ENCODE results near the gene GUCA2A.

GUCA2A gene

GRCh38 chr1:42157667-42158066, 6.9 kb downstream of the GUCA2A start:
- Histone ChIP-seq H3K36me3 (ENCODE audit: control insufficient read depth in 2 of 2, insufficient read depth in 2 of 2, low read length in 2 of 2) (no peaks in the 10 kb centered on the region), H3K9ac (ENCODE audit: low read depth in 1 of 2, low read length in 2 of 2) (no peak overlapping the region), H3K4me1 (ENCODE audit: control insufficient read depth in 2 of 2, insufficient read depth in 2 of 2, low read length in 2 of 2) (peaks cover 13 to 25% of the 10 kb centered on the region in 2 donors), H3K4me3 (ENCODE audit: low read length in 2 of 2) (no peak overlapping the region), H3K27ac (ENCODE audit: low read depth in 2 of 2, low read length in 2 of 2) (no peak overlapping the region), H3K27me3 (ENCODE audit: control insufficient read depth in 2 of 2, insufficient read depth in 2 of 2, low read length in 2 of 2) (no peaks in the 10 kb centered on the region), H3K9me3 (ENCODE audit: control insufficient read depth in 2 of 2, low read length in 2 of 2) (peaks cover 0 to 2% of the 10 kb centered on the region in 2 donors)

GRCh38 chr1:42155362-42155761, 9.2 kb downstream of the GUCA2A start:
- Histone ChIP-seq H3K9ac (ENCODE audit: low read depth in 1 of 2, low read length in 2 of 2) (no peak overlapping the region), H3K27ac (ENCODE audit: low read depth in 2 of 2, low read length in 2 of 2) (no peak overlapping the region), H3K4me1 (ENCODE audit: control insufficient read depth in 2 of 2, insufficient read depth in 2 of 2, low read length in 2 of 2) (peaks cover 16 to 32% of the 10 kb centered on the region in 2 donors), H3K4me3 (ENCODE audit: low read length in 2 of 2) (no peak overlapping the region), H3K36me3 (ENCODE audit: control insufficient read depth in 2 of 2, insufficient read depth in 2 of 2, low read length in 2 of 2) (no peaks in the 10 kb centered on the region), H3K27me3 (ENCODE audit: control insufficient read depth in 2 of 2, insufficient read depth in 2 of 2, low read length in 2 of 2) (no peaks in the 10 kb centered on the region), H3K9me3 (ENCODE audit: control insufficient read depth in 2 of 2, low read length in 2 of 2) (no peaks in the 10 kb centered on the region)

- H3K9ac ChIP-seq (ENCODE audit: low read depth in 1 of 2, low read length in 2 of 2) = no peak overlapping the region
- H3K36me3 ChIP-seq (ENCODE audit: control insufficient read depth in 2 of 2, insufficient read depth in 2 of 2, low read length in 2 of 2) = no peaks in the 10 kb centered on the region
- H3K4me3 ChIP-seq (ENCODE audit: low read length in 2 of 2) = no peak overlapping the region
- H3K27ac ChIP-seq (ENCODE audit: low read depth in 2 of 2, low read length in 2 of 2) = no peak overlapping the region
- no peaks in the 10 kb centered on the region for H3K9me3 ChIP-seq (ENCODE audit: control insufficient read depth in 2 of 2, low read length in 2 of 2)
- H3K27me3 ChIP-seq (ENCODE audit: control insufficient read depth in 2 of 2, insufficient read depth in 2 of 2, low read length in 2 of 2) = peaks cover 0 to 2% of the 10 kb centered on the region in 2 donors
- peaks cover 16 to 32% of the 10 kb centered on the region in 2 donors for H3K4me1 ChIP-seq (ENCODE audit: control insufficient read depth in 2 of 2, insufficient read depth in 2 of 2, low read length in 2 of 2)
Measured at GRCh38 chr1:42154685-42155084, 9.9 kb downstream of the GUCA2A start.

- Histone ChIP-seq H3K27me3 (ENCODE audit: control insufficient read depth in 2 of 2, insufficient read depth in 2 of 2, low read length in 2 of 2) (peaks cover 0 to 2% of the 10 kb centered on the region in 2 donors), H3K9me3 (ENCODE audit: control insufficient read depth in 2 of 2, low read length in 2 of 2) (no peaks in the 10 kb centered on the region), H3K9ac (ENCODE audit: low read depth in 1 of 2, low read length in 2 of 2) (peak overlapping the region in 1 of 2 donors; percentile 22), H3K27ac (ENCODE audit: low read depth in 2 of 2, low read length in 2 of 2) (peak overlapping the region; percentile 69 to 84), H3K36me3 (ENCODE audit: control insufficient read depth in 2 of 2, insufficient read depth in 2 of 2, low read length in 2 of 2) (no peaks in the 10 kb centered on the region), H3K4me1 (ENCODE audit: control insufficient read depth in 2 of 2, insufficient read depth in 2 of 2, low read length in 2 of 2) (peaks cover 16 to 32% of the 10 kb centered on the region in 2 donors), H3K4me3 (ENCODE audit: low read length in 2 of 2) (peak overlapping the region; percentile 29 to 37)
Measured at GRCh38 chr1:42153624-42154023, 10.9 kb downstream of the GUCA2A start.

GRCh38 chr1:42152907-42153600, 11.5 kb downstream of the GUCA2A start, which contains the start of gene GUCA2B:
GUCA2B (plus strand) TSS chr1:42153410; CDS start chr1:42153451, 41 bp downstream.
- Histone ChIP-seq H3K9ac (ENCODE audit: low read depth in 1 of 2, low read length in 2 of 2) (peak within 1 kb of the TSS in 1 of 2 donors; percentile 22), H3K36me3 (ENCODE audit: control insufficient read depth in 2 of 2, insufficient read depth in 2 of 2, low read length in 2 of 2) (no peaks in the 10 kb centered on the region), H3K27ac (ENCODE audit: low read depth in 2 of 2, low read length in 2 of 2) (peak within 1 kb of the TSS; percentile 69 to 84), H3K27me3 (ENCODE audit: control insufficient read depth in 2 of 2, insufficient read depth in 2 of 2, low read length in 2 of 2) (peaks cover 0 to 2% of the 10 kb centered on the region in 2 donors), H3K4me1 (ENCODE audit: control insufficient read depth in 2 of 2, insufficient read depth in 2 of 2, low read length in 2 of 2) (peaks cover 16 to 32% of the 10 kb centered on the region in 2 donors), H3K9me3 (ENCODE audit: control insufficient read depth in 2 of 2, low read length in 2 of 2) (no peaks in the 10 kb centered on the region), H3K4me3 (ENCODE audit: low read length in 2 of 2) (peak within 1 kb of the TSS; percentile 29 to 37)

- Histone ChIP-seq H3K4me1 (ENCODE audit: control insufficient read depth in 2 of 2, insufficient read depth in 2 of 2, low read length in 2 of 2) (peaks cover 16 to 34% of the 10 kb centered on the region in 2 donors), H3K9ac (ENCODE audit: low read depth in 1 of 2, low read length in 2 of 2) (no peak overlapping the region), H3K4me3 (ENCODE audit: low read length in 2 of 2) (no peak overlapping the region), H3K36me3 (ENCODE audit: control insufficient read depth in 2 of 2, insufficient read depth in 2 of 2, low read length in 2 of 2) (no peaks in the 10 kb centered on the region), H3K27me3 (ENCODE audit: control insufficient read depth in 2 of 2, insufficient read depth in 2 of 2, low read length in 2 of 2) (peaks cover 0 to 2% of the 10 kb centered on the region in 2 donors), H3K27ac (ENCODE audit: low read depth in 2 of 2, low read length in 2 of 2) (peak overlapping the region; percentile 69 to 84), H3K9me3 (ENCODE audit: control insufficient read depth in 2 of 2, low read length in 2 of 2) (no peaks in the 10 kb centered on the region)
Measured at GRCh38 chr1:42152119-42152518, 12.4 kb downstream of the GUCA2A start.

GRCh38 chr1:42150651-42151050, 13.9 kb downstream of the GUCA2A start:
- H3K36me3 ChIP-seq (ENCODE audit: control insufficient read depth in 2 of 2, insufficient read depth in 2 of 2, low read length in 2 of 2) = no peaks in the 10 kb centered on the region
- H3K27me3 ChIP-seq (ENCODE audit: control insufficient read depth in 2 of 2, insufficient read depth in 2 of 2, low read length in 2 of 2) = peaks cover 0 to 9% of the 10 kb centered on the region in 2 donors
- H3K27ac ChIP-seq (ENCODE audit: low read depth in 2 of 2, low read length in 2 of 2) = no peak overlapping the region
- peaks cover 16 to 34% of the 10 kb centered on the region in 2 donors for H3K4me1 ChIP-seq (ENCODE audit: control insufficient read depth in 2 of 2, insufficient read depth in 2 of 2, low read length in 2 of 2)
- H3K9me3 ChIP-seq (ENCODE audit: control insufficient read depth in 2 of 2, low read length in 2 of 2) = no peaks in the 10 kb centered on the region
- no peak overlapping the region for H3K4me3 ChIP-seq (ENCODE audit: low read length in 2 of 2)
- H3K9ac ChIP-seq (ENCODE audit: low read depth in 1 of 2, low read length in 2 of 2) = no peak overlapping the region

GRCh38 chr1:42148166-42148565, 16.4 kb downstream of the GUCA2A start:
- H3K36me3 ChIP-seq (ENCODE audit: control insufficient read depth in 2 of 2, insufficient read depth in 2 of 2, low read length in 2 of 2) = no peaks in the 10 kb centered on the region
- H3K27ac ChIP-seq (ENCODE audit: low read depth in 2 of 2, low read length in 2 of 2) = no peak overlapping the region
- H3K9ac ChIP-seq (ENCODE audit: low read depth in 1 of 2, low read length in 2 of 2) = no peak overlapping the region
- peaks cover 12% of the 10 kb centered on the region in 2 donors for H3K27me3 ChIP-seq (ENCODE audit: control insufficient read depth in 2 of 2, insufficient read depth in 2 of 2, low read length in 2 of 2)
- no peak overlapping the region for H3K4me3 ChIP-seq (ENCODE audit: low read length in 2 of 2)
- no peaks in the 10 kb centered on the region for H3K9me3 ChIP-seq (ENCODE audit: control insufficient read depth in 2 of 2, low read length in 2 of 2)
- peaks cover 8 to 19% of the 10 kb centered on the region in 2 donors for H3K4me1 ChIP-seq (ENCODE audit: control insufficient read depth in 2 of 2, insufficient read depth in 2 of 2, low read length in 2 of 2)

- Histone ChIP-seq H3K4me3 (ENCODE audit: low read length in 2 of 2) (no peak overlapping the region), H3K9ac (ENCODE audit: low read depth in 1 of 2, low read length in 2 of 2) (no peak overlapping the region), H3K9me3 (ENCODE audit: control insufficient read depth in 2 of 2, low read length in 2 of 2) (no peaks in the 10 kb centered on the region), H3K27me3 (ENCODE audit: control insufficient read depth in 2 of 2, insufficient read depth in 2 of 2, low read length in 2 of 2) (peaks cover 12 to 15% of the 10 kb centered on the region in 2 donors), H3K36me3 (ENCODE audit: control insufficient read depth in 2 of 2, insufficient read depth in 2 of 2, low read length in 2 of 2) (no peaks in the 10 kb centered on the region), H3K27ac (ENCODE audit: low read depth in 2 of 2, low read length in 2 of 2) (no peak overlapping the region), H3K4me1 (ENCODE audit: control insufficient read depth in 2 of 2, insufficient read depth in 2 of 2, low read length in 2 of 2) (peaks cover 4 to 6% of the 10 kb centered on the region in 2 donors)
Measured at GRCh38 chr1:42146626-42147320, 17.8 kb downstream of the GUCA2A start.

Data from mucosa of rectum (tissue), 2 donors.